A673 (cell line): ENCODE data around the gene SPATA31C1. TPM values are rescaled to one million over a fixed set of nuclear protein-coding genes. Genes with fewer than 3 reads are reported as not detected.
"Not testable (repeated sequence)": the region's sequence is repeated elsewhere in the genome, so short reads cannot be mapped to it uniquely, and the experiment has no call there.

Experiments
- BruUV-seq: library from RNA; stranded (reverse); fragments of 400-500 nt; replicated peaks from 2 replicates; lab custom pipeline; 2021; lab: Mats Ljungman, UMichigan
- CTCF ChIA-PET: fragments of 300-600 bp; sonication (Branson Sonifier 250); formaldehyde crosslinking; loops from one replicate; lab custom pipeline; 2022; ENCODE audit warnings: antibody characterized with exemption; lab: Charles Lee
- POLR2A ChIA-PET: fragments of 300-600 bp; sonication (Branson Sonifier 250); formaldehyde crosslinking; loops from one replicate; lab custom pipeline; 2022; ENCODE audit warnings: antibody characterized with exemption; ENCODE audit not compliant: low non-redundant PET; lab: Charles Lee
- DNase-seq: peaks from one replicate; pipeline ENCODE4 v3.0.0-alpha.2; 2015; ENCODE audit warnings: low spot score
- H3K27ac ChIP-seq: fragments of 200-600 bp; sonication (generic); 2 replicates; pipeline ENCODE4 v1.5.1; 2016; ENCODE audit warnings: mixed run types, low read depth, mild to moderate bottlenecking, mixed read lengths, antibody characterized with exemption, low read length; ENCODE audit not compliant: poor library complexity, severe bottlenecking
- H3K27me3 ChIP-seq: fragments of 200-600 bp; sonication (generic); replicated peaks from 2 replicates; pipeline ENCODE4 v1.6.1; 2017; ENCODE audit warnings: mixed run types, low read depth, mild to moderate bottlenecking, mixed read lengths, antibody characterized with exemption, low read length; ENCODE audit not compliant: insufficient read depth, poor library complexity
- H3K36me3 ChIP-seq: fragments of 200-600 bp; sonication (generic); 2 replicates; pipeline ENCODE4 v1.6.1; 2016; ENCODE audit warnings: mixed run types, mild to moderate bottlenecking, mixed read lengths, antibody characterized with exemption, low read length; ENCODE audit not compliant: insufficient read depth, poor library complexity, severe bottlenecking
- H3K4me1 ChIP-seq: fragments of 200-600 bp; sonication (generic); 2 replicates; pipeline ENCODE4 v1.6.1; 2017; ENCODE audit warnings: mixed run types, mild to moderate bottlenecking, mixed read lengths, antibody characterized with exemption, low read length; ENCODE audit not compliant: insufficient read depth, poor library complexity, severe bottlenecking
- H3K4me3 ChIP-seq: fragments of 200-600 bp; sonication (generic); 2 replicates; pipeline ENCODE4 v1.5.1; 2016; ENCODE audit warnings: low read depth, mixed run types, mild to moderate bottlenecking, mixed read lengths, low read length; ENCODE audit not compliant: poor library complexity, severe bottlenecking
- H3K9me3 ChIP-seq: fragments of 200-600 bp; sonication (generic); 2 replicates; pipeline ENCODE4 v1.6.1; 2016; ENCODE audit warnings: mixed run types, low read depth, mild to moderate bottlenecking, mixed read lengths, antibody characterized with exemption, low read length; ENCODE audit not compliant: poor library complexity, severe bottlenecking
- intact Hi-C: fragments of 100-400 bp; cut with micrococcal nuclease; formaldehyde crosslinking; loops from one replicate; pipeline ENCODE4 v1.10.0; 2022; ENCODE audit not compliant: unreplicated experiment
- total RNA-seq: library from RNA; stranded (reverse); gene quantifications from 2 replicates; pipeline ENCODE4 v1.2.3, GENCODE V29; 2021

Gene SPATA31C1
- total RNA-seq, 1 experiment from 2014 or later, result not detected

DNA sequence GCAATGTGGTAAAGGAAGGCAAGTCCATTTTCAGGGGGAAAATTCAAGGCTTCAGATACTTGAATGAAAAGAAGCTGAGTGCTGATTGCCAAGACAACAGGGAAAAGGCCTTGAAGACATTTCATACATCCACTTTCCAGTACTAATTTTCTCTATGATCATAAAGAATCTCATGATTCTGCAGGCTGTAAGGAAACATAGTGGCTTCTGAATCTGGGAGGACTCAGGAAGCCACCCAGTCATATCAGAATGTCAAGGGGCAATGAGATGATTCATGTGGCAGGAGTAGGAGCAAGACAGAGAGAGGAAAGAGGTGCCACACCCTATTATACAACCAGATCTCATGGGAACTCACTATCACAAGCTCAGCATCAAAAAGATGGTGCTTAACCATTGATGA lies 11.4 kb downstream of the SPATA31C1 start:
- CTCF ChIA-PET, H3K4me3 ChIP-seq, H3K4me1 ChIP-seq, POLR2A ChIA-PET, intact Hi-C loops, H3K27ac ChIP-seq, H3K27me3 ChIP-seq, H3K9me3 ChIP-seq, H3K36me3 ChIP-seq, DNase-seq, BruUV-seq: not testable (repeated sequence)

DNA sequence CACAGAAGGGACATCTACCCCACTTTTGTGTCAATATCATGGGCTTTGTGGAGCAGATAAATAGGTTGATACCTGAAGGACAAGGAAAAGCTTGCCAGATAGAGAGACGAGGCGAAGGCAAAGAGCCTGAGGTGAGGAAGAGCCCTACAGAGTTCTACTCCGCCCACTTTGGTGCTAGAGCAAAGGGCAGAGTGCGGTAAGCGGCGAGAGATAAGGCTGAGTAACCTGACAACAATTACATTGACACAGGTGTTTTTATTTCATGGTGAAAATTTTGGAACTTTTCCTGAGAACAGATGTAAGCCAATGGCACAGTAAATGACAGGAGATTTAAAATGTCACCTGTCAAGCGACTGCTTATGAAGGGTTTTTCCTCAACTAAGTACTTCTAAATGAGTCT lies 16.7 kb downstream of the SPATA31C1 start:
- CTCF ChIA-PET, DNase-seq, H3K36me3 ChIP-seq, BruUV-seq, H3K9me3 ChIP-seq, POLR2A ChIA-PET, H3K27ac ChIP-seq, H3K4me1 ChIP-seq, intact Hi-C loops, H3K27me3 ChIP-seq, H3K4me3 ChIP-seq: not testable (repeated sequence)

DNA sequence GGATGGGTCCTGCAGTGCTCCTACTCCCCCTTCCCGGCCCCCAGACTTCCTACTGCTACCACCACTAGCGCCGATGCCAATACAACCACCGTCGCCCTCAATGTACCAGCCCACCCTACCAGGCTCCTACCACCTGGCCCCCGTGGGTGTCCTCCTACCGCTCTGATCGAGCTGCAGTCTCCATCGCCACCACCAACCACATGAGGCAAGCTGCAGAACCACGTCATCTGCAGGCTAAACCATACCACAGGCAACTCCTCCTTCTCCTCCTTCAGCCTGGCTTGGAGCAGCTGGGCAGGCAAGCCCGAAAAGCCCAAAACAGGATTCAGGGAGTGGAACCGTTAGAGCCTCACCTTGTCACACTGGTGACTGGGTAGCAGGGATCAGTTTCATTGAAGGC lies 19.6 kb downstream of the SPATA31C1 start:
- BruUV-seq, H3K4me1 ChIP-seq, POLR2A ChIA-PET: not testable (repeated sequence)

DNA sequence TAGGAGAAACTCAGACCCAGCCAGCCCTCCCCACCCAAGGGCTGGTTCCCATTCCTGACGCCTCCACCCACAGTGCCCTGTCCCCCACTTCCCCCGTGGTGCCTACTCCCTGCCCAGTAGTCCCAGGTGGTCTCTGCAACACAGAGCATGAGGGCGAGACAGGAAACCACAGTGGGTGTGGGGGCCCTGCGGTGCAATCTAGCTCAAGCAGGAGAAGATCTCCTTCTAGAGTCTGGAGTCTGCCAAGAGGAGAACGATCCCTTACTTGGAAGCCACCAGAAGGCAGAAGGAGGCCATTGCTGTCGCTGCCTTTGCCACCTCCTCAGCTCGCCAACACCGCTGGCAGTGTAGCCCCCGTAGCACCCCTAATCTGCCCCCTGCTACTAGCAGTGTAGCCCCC lies 20.2 kb downstream of the SPATA31C1 start:
- H3K9me3 ChIP-seq, H3K36me3 ChIP-seq, H3K27me3 ChIP-seq, CTCF ChIA-PET, DNase-seq, BruUV-seq, H3K27ac ChIP-seq, intact Hi-C loops, H3K4me1 ChIP-seq, POLR2A ChIA-PET, H3K4me3 ChIP-seq: not testable (repeated sequence)

More for the DNA sequence above, 19.6 kb downstream of the SPATA31C1 start:
- CTCF ChIA-PET, H3K9me3 ChIP-seq, H3K4me3 ChIP-seq, H3K36me3 ChIP-seq, H3K27me3 ChIP-seq, intact Hi-C loops, H3K27ac ChIP-seq, DNase-seq: not testable (repeated sequence)

DNA sequence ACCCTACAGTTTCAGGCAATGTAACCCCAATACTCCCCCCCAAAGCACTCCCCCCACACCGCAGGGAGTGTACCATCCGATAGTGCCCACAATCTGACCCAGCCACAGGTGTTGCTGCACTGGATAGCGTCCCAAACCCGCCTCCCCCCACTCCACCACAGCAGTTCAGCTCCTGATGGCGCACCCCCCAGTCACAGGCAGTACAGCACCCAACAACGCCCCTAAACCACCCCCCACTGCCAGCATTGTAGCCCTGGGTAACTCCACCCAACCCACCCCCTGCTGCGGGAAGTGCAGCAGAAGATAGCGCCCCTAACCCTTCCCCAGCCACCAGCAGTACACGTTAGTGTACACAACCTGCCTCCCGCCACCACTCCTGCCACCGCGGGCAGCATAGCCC lies 20.6 kb downstream of the SPATA31C1 start:
- H3K27ac ChIP-seq, H3K4me3 ChIP-seq, intact Hi-C loops, POLR2A ChIA-PET, CTCF ChIA-PET, H3K27me3 ChIP-seq, BruUV-seq, H3K36me3 ChIP-seq, H3K9me3 ChIP-seq, H3K4me1 ChIP-seq, DNase-seq: not testable (repeated sequence)

DNA sequence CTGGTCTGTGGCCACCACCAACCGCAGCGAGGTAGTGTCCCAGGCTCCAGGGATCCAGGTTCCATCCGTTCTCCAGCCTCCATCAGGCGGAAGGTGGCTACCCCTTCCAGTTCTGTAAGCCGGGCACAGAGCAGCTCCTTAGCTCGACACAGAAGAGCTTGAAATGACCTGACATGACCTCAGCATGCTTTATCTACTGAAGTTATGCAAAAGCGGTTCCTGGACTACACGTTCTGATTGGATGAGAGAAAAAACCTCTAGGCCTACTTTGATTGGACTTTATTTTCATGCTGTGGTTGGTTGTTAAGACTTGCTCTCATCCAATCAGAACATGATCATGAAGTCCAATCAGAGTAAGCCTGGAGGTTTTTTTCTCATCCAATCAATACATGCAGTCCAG lies 21.3 kb downstream of the SPATA31C1 start:
- H3K4me3 ChIP-seq, POLR2A ChIA-PET, H3K36me3 ChIP-seq, BruUV-seq, DNase-seq, H3K9me3 ChIP-seq, CTCF ChIA-PET, H3K27me3 ChIP-seq, intact Hi-C loops, H3K4me1 ChIP-seq, H3K27ac ChIP-seq: not testable (repeated sequence)
